UCSD-AML1 (cell line): Measurements from ENCODE around the gene FNDC3B.

Source experiments
- DNase-seq: peaks from one replicate; lab custom pipeline; 2025; ENCODE audit not compliant: unreplicated experiment; lab: John Stamatoyannopoulos, UW

Gene FNDC3B

DNA sequence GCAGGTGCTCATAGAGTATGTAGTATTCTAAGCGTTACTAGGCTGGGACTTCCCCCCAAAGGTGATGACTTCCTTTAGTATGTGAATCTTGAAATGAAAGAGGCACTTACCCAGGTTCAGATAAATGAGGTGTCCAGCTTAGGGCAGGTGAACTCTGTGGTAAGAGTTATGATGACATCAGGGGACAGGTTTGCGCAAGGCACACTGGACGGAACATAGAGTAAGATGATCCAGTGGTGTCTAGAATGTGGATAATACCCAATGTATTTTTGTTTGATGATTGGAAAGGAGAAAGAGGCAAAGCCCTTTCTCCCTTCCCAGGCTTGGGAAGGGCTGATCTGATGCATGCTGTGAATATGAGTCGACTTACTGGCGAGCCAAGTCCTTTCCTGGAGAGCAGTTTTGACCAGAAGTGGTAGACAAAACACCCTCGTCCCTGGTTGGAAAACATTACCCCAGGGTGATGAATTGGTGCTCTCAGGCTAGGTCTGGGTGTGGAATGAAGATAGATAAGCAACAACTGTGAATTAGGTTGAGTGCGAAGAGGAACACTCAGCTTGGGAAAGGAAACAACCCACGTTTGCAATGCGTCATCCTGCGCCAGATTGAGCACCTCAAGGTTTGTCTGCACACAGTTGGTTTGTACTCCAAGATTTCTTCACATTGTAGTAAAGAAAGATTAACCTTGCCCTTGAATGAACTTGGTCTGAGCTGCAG lies 284.7 kb downstream of the FNDC3B start:
- DNase-seq: no peak

DNA sequence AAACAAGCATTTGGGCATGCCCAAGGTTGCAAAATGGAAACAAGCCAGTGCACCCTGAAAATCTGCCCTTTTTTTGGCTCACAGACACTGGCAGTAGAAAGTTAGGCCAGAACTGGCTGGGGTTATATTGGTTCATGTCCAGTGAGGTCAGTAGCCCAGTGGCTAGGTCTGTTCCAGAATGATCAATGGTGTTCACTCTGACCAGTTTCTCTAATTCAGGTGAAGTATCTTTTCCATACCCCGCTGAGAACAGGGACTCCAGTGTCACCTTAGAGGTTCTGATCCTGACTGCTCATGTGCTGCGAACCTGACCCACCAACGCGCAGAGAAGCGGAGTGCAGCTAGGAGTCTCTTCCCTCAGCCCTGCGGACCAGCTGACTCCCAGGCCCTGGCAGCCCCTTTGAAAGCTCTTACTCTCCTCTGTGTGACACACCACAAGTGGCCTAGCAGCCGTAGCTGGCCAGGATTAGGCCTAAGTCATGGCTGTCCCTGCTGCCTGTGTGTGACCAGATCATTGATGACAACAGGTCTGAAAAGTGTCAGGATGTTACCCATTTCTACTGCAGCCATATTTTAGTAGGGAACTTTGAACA lies 285.3 kb downstream of the FNDC3B start:
- no peak for DNase-seq

DNA sequence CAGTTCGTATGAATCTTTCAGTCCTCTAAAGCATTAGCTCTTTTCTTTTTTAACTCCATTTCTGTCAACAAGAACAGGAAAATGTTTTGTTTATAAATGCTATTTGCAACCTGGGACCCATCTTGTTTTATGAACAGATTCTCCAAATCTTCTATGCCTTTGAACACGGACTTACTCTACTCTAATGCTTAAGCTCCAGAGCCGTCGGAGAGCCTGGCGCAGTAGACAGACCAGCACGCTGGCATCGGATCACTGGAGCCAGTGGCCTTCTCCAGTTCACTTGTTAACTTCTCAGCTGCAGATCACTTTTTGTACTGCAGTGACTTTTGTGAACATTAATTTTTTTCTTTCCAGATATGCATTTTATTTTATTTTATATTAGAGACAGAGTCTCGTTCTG lies 286.1 kb downstream of the FNDC3B start:
- DNase-seq: no peak

DNA sequence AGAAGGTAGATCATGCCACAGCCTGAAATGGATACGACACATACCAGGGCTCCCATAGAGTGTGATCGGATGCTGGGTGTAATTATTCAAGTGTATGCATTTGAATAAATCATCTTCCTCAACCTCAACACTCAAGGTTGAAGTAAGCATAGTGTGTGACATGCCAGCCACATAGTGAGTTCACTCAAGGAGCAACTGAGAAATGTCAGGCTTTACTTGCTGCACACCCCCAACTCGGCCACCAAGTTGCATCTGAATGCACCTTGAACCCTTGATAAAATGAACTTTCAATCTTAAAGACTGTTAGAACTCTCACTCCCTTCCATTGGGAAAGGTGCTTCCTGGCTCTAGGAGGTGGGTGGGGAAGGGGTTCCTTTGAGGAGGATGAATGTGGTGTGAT lies 287.6 kb downstream of the FNDC3B start:
- no peak for DNase-seq

DNA sequence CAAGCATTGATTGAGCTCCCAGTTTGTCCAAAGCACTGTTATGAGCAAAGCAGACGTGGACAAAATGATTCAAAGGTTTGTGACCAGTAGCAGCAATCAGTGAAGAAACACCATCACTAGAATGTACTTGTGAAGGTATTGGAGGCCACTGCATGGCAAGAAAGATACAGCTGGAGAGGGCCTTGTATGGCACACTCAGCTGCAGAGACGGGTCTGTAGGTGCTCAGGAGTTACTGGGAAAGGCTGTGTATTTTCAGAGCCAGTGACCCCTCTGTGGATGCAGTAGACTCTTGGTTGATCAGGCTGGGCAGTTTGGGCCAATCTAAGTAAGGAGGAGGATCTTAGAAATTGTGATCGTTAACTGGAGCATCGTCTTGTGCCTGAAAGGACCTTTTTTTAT lies 288.9 kb downstream of the FNDC3B start:
- DNase-seq: no peak

DNA sequence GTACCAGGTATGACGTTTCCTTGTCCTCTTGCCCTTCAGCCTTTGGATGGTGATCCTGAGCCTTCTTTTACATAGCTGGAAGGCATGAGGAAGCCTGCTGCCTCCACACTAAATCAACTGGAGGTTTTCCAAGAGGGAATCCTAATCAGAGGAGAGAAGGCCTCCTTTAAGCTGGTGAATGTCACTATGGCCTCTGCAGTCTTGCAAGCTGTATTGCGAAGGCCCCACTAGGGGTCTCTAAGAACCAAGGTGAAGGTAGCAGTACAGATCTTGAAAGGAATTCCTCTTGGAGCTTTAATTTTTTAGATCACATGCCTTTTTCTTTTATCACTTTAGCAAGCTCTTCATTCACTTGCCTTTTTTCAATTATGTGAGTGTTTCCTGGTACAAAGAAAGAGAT lies 289.7 kb downstream of the FNDC3B start:
- no peak for DNase-seq

DNA sequence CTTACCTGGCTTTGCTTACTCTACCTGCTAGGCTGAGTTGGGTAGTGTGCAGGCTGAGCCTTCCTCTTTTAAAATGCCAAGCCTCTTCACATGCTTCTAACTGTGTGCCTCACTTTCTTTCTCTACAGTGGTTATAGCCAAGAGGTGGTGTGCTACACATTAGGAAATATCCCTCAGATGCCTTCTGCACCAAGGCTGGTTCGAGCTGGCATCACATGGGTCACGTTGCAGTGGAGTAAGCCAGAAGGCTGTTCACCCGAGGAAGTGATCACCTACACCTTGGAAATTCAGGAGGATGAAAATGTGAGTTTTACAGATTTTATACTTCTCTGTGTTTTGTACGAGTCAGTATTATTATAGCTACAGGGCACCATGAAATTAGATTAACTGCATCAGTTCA lies 291.0 kb downstream of the FNDC3B start:
- DNase-seq: no peak

DNA sequence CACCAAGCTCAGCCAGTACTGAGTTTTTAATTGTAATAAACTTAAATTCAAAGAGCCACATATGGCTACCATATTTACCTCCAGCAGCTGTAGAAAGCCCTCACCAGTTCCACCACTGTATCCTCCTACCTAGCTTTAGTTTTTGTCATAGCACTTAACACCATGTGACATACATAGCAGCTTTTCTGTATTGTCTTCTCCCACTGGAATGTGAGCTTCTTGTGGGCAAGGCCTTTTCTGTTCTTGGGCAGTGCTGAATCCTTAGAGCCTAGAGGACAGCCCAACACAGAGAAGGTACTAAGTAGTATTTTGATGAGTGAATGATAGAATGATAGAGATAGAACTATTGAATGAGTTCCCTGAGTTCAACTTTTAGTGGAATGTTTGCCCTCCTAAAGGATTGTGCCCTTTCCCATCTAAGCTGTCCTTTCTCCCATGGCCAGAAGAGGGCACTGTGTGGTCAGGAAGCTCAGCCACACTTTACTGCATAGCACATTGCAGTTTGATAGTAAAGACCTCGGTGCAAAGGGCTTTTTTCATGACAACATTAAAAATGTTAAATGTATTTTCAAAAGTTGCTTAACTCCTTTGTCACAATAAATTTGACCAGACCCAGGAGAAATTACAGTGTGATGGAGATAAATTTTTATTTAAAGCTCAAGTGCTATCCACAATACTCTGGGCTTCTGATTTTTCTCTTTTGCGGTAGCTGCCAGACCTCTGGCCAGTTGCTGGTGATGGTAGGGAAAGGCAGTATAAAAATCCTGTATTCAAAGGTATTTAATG lies 293.1 kb downstream of the FNDC3B start:
- DNase-seq: peak; percentile 24

DNA sequence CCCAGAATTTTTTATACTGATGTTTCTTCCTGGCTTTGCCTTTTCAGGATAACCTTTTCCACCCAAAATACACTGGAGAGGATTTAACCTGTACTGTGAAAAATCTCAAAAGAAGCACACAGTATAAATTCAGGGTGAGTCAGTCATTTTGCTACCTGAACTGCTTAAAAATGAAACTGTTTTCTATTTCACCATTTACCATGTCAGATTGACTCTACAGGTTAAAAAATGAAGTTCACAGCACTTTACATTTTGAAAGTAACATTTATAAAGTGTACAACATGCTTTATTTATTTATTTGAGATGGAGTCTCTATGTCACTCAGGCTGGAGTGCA lies 293.6 kb downstream of the FNDC3B start:
- no peak for DNase-seq

DNA sequence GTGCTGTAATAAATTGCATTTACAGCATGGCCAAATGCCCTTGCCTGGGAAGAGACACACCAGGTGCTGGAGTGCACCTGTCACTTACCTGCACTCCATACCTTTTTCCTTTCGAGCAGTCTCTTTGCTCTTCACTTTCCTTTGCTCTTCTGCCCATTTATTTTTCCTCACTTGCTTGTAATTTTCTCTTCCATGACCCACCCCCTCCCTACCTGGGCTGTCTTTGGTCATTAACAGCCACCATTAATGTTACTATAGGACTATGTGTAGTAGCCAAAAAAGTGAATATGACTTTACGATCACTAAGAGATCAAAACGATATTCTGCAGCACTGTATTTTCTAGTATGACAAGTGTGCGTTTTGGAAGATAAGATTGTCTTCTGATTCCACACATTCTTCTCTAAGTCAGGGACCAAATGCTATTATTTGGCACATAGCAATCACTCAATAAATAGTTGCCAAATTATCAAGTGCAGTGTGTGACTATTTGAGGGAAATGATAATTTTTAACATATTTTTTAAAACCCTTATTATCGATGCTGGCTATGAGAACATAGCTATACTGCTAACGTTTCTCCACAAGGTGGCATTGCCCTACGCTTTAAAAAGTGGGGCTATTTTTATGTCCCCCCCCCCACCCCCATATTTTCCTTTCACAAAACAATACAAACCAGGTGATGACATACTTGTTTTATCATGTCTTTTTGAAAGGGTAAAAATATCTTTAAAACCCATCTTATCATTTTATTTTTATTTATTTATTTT lies 294.5 kb downstream of the FNDC3B start:
- no peak for DNase-seq

DNA sequence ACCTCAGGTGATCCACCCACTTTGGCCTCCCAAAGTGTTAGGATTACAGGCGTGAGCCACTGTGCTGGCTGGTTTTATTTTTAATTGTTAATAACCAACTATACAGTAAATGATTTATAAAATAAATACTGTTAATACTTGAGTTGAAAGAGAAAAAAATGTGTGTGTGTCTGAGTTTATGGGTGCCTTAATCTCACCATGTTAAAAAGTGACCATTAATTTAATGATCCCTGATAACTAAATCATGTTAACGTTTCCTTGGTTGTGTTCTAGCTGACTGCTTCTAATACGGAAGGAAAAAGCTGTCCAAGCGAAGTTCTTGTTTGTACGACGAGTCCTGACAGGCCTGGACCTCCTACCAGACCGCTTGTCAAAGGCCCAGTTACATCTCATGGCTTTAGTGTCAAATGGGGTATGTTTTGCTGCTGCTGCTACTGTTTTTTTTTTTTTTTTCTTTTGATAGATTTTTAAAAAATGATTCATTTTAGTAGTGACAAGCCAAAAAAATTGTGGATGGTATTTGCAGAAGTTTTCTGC lies 295.4 kb downstream of the FNDC3B start:
- no peak for DNase-seq

DNA sequence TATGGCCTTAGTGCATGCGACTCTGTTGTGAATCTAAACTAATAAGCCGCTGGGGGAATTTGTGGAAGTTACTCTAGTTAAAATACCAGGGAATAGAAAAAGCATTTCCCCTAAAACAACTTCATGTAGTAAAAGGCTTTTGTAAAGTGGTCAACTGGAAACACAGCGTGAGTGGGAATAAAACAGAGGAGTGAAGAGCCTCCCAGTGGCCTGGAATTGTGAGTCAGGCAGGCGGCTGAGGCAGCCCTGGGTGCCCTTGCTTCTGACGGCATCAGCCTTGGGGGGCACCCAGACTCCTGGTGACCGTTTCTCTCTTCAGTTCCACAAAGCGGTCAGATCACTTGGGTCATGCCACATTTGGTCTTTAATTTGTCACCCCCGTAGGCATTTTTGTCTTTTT lies 300.5 kb downstream of the FNDC3B start:
- no peak for DNase-seq

DNA sequence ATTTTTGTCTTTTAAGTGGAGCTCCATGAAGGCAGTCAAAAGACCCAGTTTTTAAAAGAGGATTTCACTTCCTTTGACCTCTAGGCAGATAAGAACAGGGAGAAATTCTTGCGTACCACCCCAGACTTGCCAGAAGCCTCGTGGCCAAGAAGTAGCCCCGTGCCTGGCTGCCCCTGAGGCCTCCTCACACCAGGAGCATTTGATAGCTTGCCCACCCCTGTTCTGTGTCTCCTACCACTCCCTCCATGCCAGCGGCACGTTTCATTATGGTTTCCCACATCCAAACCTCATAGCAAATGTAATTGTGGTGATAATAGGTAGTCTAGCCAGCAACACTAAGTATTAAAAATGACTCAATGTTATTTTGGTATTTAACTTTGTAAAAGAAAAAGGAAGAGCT lies 301.2 kb downstream of the FNDC3B start:
- DNase-seq: no peak

DNA sequence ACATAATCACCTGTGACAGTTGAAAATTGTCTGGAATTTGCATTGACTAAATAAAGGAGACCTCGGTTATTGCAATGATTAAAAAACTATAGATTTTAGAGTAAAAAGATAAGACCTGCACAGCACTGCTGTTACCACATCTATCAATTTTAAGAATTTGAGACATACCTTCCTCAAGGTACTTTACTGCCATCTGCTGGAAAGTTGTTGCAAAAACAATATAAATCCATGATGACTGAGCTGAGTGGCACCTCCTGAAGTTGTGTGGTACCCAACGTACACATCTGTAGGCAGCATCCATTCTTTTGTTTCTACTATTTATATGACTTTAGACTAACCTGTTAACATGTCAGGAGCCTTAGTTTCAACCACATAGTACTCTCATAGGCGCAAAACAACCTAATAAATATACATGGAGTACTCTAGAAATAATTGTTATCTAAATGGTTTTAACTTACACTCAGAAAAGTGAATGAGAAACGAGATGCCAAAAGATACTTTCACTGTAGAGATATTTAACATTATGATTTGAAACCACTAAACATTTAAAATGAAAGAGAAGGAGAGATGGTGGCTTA lies 302.2 kb downstream of the FNDC3B start:
- no peak for DNase-seq

DNA sequence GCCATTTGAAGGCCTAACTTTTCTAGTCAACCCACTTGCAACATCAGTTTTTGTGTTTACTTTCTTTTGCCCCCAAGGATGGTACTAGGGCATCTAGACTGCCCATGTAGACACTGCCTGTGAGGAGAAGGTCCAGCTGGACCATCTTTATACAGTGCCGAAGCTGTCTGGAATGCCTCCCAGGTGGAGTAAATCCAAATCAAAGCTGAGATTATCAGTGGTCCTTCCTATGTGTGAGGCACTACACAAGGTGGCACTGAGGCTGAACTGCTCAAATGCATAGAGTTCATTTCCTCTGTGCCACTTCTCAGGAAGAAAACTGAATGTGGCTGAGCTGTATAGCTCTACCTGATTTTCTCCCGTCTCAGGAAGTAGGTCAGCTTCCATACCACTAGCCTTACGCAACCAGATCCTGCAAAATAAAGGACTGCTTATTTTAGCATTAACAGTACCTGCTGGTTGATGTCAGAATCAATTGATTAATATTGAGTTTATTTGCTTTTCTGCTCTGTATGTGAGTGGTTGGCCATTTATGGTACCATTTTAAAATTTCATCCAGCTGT lies 302.8 kb downstream of the FNDC3B start:
- DNase-seq: no peak

DNA sequence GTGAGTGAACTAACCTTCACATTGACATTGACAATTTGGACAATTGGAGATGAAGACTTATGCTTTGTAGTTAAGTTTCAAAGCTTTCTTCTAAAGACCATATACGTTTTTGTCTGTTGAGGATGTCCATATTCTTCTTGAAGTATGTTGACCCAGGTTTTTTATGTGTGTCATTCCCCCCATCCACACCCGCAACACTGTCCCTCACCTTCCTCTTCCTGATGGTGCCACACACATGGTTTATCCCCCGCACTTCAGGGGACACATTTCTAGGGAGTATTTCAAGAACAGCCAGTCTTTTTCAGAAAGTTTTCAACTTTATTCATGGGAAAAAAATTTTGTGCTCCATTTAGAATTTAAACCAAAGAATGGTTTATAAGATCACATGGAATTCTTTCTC lies 303.7 kb downstream of the FNDC3B start:
- no peak for DNase-seq

DNA sequence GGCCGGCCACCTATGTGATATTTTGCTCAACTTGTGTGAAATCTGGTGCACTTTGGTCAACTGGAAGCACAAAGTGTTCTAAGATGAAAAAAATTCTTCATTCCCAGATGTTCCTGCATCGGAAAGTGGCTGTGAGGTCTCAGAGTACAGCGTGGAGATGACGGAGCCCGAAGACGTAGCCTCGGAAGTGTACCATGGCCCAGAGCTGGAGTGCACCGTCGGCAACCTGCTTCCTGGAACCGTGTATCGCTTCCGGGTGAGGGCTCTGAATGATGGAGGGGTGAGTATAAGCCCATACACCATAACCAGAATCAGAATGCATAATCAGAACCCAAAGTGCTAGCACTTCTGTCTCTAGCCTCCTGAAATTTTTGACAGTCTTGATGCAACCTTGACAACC lies 304.6 kb downstream of the FNDC3B start:
- DNase-seq: no peak

DNA sequence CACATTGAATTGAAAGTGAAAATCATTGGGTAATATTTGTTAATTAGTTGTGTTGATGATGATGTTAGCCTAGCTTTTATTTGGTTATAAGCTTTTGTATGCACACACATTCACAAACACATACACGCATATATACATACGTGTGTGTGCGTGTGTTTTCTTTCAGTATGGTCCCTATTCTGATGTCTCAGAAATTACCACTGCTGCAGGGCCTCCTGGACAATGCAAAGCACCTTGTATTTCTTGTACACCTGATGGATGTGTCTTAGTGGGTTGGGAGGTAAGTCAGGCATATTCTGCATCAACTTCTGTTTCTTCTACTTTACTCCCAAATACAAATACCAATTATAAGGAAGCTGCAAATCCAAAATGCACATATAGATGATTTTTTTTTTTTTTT lies 306.8 kb downstream of the FNDC3B start:
- no peak for DNase-seq

DNA sequence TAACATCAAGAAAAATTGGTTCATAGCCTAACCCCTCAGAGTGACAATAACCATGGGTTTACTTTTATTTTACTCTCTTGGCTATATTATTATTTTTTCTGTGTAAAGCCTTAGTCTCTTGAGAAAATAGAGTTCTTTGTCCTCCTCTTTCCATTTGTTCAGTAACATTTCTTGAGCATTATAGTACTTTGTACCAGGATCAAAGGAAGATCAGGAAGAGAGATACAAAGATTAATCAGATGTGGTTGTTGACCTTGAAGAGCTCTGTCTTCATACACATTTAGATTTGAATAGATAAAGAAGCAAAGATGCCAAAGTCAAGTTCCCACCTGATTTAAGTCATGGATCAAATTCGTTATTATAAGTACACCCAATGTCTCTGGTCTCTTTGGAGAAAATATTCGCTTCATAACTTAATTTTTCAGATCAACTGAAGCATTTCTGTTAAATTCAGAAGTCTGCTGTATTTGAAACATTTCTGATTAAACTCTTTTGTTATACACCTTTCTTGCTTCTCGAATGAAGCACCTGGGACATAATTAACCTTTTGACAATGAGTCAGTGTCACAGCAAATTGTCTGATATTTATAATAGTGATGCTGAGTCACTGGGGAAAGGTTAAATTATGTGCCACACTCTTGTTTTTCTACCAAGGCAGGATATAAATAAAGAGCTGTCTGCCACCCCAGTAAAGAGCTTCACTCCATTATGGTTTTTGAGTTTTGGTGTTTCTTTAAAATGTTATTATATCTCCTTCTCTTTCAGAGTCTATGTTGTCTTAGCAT lies 308.7 kb downstream of the FNDC3B start:
- DNase-seq: no peak

DNA sequence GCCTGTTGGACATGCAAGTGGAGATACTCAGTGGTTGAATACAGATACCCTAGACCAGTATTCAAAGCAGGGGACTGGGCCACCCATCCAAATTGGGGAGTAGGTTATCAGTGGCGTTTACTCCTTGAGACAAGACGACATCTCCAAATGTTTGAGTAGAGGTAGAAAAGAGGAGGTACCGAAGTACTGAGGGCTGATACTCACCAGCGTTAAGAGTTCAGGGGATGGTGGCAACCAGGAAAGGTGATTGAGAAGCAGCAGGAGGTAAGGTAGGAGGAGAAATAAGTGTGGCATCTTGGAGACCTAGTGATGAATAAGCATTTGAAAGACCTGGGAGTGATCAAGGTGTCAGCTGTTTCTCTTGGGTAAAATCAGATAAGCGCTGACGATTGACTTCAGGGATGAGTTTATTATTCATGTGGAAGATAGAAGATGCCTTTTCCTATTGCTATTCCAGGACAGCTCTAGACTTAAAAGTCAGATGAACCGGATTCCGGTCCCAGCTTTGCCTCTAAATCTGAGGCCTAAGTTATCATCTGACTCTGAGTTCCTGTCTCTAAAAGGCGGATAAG lies 312.6 kb downstream of the FNDC3B start:
- DNase-seq: no peak
